Measurements from ENCODE around the gene OSBPL1A.

- TF ChIP-seq CTCF (IDR thresholded peaks at IDR 0.05) (no peak), POLR2A (IDR thresholded peaks at IDR 0.05) (no peak)
Measured at GRCh38 chr18:24397131-24397693, 412 bp downstream of the OSBPL1A start.

All from right lobe of liver (tissue), 4 donors.